Activated naive CD8-positive, alpha-beta T cell treated with anti-CD3 and anti-CD28 coated beads for 36 hours (primary cell): ENCODE results near the gene SMCO3. TPM values are rescaled to one million over a fixed set of nuclear protein-coding genes. Genes with fewer than 3 reads are reported as not detected.
"Not testable (repeated sequence)": the region's sequence is repeated elsewhere in the genome, so short reads cannot be mapped to it uniquely, and the experiment has no call there.

Experiments used
- DNase-seq: peaks from one replicate; pipeline ENCODE4 v3.0.0; 2021
- H3K27ac Mint-ChIP-seq: one replicate; pipeline ENCODE4 v1.8.0; 2022; ENCODE audit warnings: mild to moderate bottlenecking, moderate library complexity, mixed read lengths
- H3K27me3 Mint-ChIP-seq: one replicate; pipeline ENCODE4 v1.8.0; 2022; ENCODE audit warnings: mild to moderate bottlenecking, mixed read lengths
- H3K36me3 Mint-ChIP-seq: one replicate; pipeline ENCODE4 v1.8.0; 2021; ENCODE audit warnings: mild to moderate bottlenecking, mixed read lengths
- H3K4me1 Mint-ChIP-seq: one replicate; pipeline ENCODE4 v1.8.0; 2021; ENCODE audit warnings: mixed read lengths
- H3K4me3 Mint-ChIP-seq: one replicate; pipeline ENCODE4 v1.8.0; 2022; ENCODE audit warnings: mild to moderate bottlenecking, moderate library complexity, mixed read lengths
- H3K9me3 Mint-ChIP-seq: one replicate; pipeline ENCODE4 v1.8.0; 2022; ENCODE audit warnings: mixed read lengths
- total RNA-seq, 2 experiments: library from RNA; stranded (reverse); gene quantifications; one replicate each; pipeline ENCODE4 v1.2.3, GENCODE V29; 2021

Gene SMCO3
- total RNA-seq, 2 experiments from 2014 or later, result not detected

DNA sequence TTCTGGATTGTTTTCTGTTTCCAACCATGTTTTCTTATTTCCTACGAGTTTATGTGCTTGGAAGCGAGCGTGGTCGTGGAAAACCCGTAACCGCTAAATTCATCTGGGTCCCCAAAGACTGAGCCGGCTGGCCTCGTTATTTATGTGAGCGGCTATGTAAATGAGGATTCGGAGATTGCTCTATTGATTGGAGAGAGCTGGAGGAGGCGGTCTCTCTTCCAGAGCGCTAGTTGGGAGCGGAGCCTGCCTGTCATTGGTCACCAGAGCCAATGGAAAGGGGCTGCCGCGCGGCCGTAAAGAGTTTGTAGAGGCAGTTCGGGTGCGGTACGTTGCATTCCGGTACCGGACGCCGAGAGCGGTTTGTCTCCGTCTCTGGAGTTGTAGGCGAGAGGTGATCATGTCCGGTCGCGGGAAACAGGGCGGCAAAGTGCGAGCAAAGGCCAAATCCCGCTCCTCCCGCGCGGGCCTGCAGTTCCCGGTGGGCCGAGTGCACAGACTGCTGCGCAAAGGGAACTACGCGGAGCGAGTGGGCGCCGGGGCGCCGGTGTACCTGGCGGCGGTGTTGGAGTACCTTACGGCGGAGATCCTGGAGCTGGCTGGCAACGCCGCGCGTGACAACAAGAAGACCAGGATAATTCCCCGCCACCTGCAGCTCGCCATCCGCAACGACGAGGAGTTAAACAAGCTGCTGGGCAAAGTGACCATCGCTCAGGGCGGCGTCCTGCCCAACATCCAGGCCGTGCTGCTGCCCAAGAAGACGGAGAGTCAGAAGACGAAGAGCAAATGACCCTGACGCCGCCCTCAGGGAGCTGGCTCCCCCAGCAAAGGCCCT, 39.7 kb downstream of the SMCO3 start:
- peak overlapping the region; percentile 97 for H3K27ac Mint-ChIP-seq

DNA sequence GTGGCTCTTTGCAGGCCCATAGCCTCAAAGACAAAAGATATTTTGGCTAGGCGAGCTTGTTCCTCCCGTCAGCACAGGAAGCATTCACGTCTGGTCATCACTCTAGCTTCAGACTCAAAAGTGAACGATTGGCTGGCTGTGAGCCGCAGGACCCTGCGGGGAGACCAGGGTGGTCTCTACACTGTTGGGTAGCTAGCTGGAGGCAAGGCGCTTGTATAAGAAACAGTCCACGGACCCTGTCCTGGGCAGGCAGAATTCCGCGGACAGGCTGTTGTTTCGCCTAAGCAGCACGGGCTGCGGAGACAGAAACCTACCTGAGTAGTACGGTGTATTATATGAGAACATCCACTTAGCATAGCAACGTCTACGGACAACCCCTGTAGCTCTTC, 40.3 kb downstream of the SMCO3 start:
- peak overlapping the region; percentile 97 for H3K27ac Mint-ChIP-seq
- H3K4me1 Mint-ChIP-seq, result peaks cover 36% of the 10 kb centered on the region
- H3K27me3 Mint-ChIP-seq, result peaks cover 7% of the 10 kb centered on the region
- H3K36me3 Mint-ChIP-seq, result peaks cover 35% of the 10 kb centered on the region
- peak overlapping the region; percentile 99 for H3K4me3 Mint-ChIP-seq
- H3K9me3 Mint-ChIP-seq, result no peaks in the 10 kb centered on the region
- DNase-seq, result no peak

More for the DNA sequence above, 39.7 kb downstream of the SMCO3 start:
- Mint-ChIP-seq H3K27me3 (peaks cover 7% of the 10 kb centered on the region), H3K4me3 (peak overlapping the region; percentile 99), H3K4me1 (peaks cover 33% of the 10 kb centered on the region), H3K36me3 (peaks cover 29% of the 10 kb centered on the region), H3K9me3 (no peaks in the 10 kb centered on the region)
- peak; percentile 90 for DNase-seq

DNA sequence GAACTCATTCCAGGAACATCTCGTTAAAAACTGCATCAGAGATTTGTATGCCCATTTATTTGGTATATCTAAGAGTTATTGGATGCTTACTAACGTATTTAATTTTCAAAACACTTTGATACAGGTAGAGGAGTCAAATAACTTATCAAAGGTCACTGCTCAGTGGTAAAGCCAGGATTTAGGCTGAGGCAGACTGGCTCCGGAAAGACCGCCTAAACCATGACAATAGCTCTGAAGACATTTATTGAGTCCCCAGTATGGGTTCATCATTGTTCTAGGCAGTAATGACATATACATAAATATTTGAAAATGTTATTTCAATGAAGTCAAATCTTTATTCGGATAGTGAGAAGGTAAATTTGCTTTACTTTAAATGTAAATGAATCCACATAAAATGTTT, 41.0 kb downstream of the SMCO3 start:
- Mint-ChIP-seq H3K36me3 (peaks cover 41% of the 10 kb centered on the region), H3K27me3 (peaks cover 7% of the 10 kb centered on the region), H3K4me1 (peaks cover 39% of the 10 kb centered on the region), H3K4me3 (peak overlapping the region; percentile 10), H3K9me3 (no peaks in the 10 kb centered on the region), H3K27ac (no peak overlapping the region)
- no peak for DNase-seq

DNA sequence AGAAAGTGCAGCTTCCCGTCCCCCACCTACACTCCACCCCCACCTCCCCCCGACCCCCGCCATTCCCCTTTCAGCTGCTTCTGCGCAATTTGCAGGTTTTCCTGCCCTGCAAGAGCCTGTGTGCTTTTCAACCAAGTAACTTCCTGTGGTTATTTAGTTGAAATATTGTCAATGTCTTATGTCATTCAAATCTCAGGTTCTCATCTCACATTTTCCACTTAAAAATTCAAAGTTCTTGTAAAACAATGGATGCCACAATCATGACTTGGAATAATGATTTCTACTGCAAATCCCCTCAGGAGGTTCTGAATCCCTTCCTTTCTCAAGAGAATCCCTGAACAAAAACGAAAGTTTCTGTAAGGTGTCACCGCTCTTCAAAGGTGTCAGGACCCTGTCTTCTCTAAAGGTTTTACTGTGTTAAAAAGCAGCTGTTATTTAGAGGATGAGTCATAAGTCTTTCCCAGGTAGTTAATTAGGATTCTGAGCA, 42.3 kb downstream of the SMCO3 start:
- H3K9me3 Mint-ChIP-seq, result peaks cover 4% of the 10 kb centered on the region
- DNase-seq, result peak; percentile 20
- peaks cover 7% of the 10 kb centered on the region for H3K27me3 Mint-ChIP-seq
- peaks cover 48% of the 10 kb centered on the region for H3K4me1 Mint-ChIP-seq
- H3K27ac Mint-ChIP-seq, result peak overlapping the region; percentile 97
- peak overlapping the region; percentile 91 for H3K4me3 Mint-ChIP-seq
- H3K36me3 Mint-ChIP-seq, result peaks cover 53% of the 10 kb centered on the region

DNA sequence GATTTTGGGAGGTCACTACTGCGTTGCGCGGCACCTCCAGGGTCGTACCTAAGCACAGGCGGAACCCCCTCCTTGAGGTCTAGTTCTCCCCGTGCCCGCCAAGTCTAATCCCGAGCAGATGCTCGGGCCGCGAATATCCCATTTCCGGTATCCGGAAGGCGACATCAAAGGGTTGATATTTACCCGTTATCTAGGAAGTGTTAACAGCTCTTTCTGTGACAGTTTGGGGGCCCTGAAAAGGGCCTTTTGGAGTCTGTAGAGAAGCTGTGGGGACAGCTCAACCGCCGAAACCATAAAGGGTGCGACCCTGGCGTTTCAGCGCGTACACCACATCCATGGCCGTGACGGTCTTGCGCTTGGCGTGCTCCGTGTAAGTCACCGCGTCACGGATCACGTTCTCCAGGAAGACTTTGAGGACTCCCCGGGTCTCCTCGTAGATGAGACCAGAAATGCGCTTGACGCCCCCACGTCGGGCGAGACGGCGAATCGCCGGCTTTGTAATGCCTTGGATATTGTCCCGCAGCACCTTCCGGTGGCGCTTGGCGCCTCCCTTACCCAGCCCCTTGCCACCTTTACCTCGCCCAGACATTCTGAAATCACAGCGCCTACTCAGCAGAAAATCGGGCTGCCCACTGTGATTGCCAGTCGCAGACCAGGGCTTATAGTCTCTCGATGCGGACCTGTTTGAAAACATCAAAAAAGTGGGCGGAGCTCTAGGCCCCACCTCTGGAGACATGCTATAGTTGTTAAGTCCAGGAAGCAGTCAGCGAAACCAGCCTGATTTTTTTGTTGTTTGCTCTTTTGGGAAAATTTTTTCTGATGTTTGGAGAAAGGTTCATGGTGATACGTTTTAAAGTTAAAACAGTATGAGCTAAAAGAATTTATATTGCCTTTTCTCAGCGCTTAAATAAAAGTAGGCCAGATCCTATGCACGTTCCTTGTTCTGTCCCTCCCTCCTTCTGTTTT, 43.2 kb downstream of the SMCO3 start:
- H3K9me3 Mint-ChIP-seq, result peaks cover 11% of the 10 kb centered on the region
- peak overlapping the region; percentile 91 for H3K4me3 Mint-ChIP-seq
- H3K4me1 Mint-ChIP-seq, result peaks cover 43% of the 10 kb centered on the region
- H3K27me3 Mint-ChIP-seq, result peaks cover 7% of the 10 kb centered on the region
- peak overlapping the region; percentile 97 for H3K27ac Mint-ChIP-seq
- H3K36me3 Mint-ChIP-seq, result peaks cover 56% of the 10 kb centered on the region
- peak; percentile 89 for DNase-seq

DNA sequence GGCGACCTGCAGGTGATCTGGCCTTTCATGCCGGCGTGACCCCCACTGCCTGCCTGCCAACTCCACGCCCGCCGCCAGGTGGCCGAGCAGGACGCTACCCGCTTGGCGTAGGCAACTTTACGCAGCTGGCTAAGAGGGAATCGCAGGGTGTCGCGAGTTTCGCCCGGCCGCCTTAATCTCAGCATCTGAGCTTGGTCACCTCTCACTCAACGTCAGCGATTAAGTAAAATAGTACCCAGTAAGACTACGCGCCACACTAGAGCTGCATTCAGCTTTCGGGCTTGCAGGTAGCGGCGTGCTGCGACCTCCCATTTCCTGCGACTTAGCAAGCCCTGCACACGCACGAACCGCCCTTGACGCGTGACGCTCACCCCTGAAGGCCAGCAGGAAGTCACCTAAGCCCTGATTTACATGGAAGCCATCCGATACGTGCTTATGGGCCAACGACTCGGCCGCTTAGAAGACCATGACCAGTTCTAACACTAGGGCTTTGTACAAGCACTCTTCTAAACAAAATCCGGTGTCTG, 44.0 kb downstream of the SMCO3 start:
- Mint-ChIP-seq H3K27ac (peak overlapping the region; percentile 97), H3K4me1 (peaks cover 36% of the 10 kb centered on the region), H3K9me3 (peaks cover 13% of the 10 kb centered on the region), H3K36me3 (peaks cover 62% of the 10 kb centered on the region), H3K4me3 (peak overlapping the region; percentile 91), H3K27me3 (peaks cover 7% of the 10 kb centered on the region)
- DNase-seq, result peak; percentile 91

DNA sequence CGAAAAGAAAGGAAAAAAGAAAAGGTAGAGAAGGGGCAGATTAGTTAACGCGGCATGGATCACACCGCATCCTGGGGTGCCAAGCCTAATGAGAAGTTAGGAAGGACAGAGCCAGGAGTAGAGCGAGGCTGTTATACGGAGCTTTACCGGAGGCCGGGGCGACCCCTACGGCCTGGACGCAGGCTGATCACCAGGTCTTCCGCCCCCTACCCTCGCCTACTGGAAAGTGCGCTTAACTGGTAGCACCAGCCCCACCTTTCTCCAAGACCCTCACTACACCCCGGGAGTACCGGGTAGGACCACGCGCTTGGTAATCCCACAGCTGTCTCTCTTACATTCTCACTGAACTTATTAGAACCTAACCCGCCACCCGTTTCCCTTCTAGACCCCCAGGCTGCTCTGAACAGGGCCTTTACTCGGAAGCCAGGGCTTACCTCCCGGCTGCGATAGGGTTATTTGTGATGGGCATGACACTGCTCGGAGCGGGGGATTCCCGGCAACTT, 44.5 kb downstream of the SMCO3 start:
- H3K36me3 Mint-ChIP-seq, result peaks cover 61% of the 10 kb centered on the region
- peak overlapping the region; percentile 97 for H3K27ac Mint-ChIP-seq
- peaks cover 13% of the 10 kb centered on the region for H3K9me3 Mint-ChIP-seq
- H3K4me1 Mint-ChIP-seq, result peaks cover 36% of the 10 kb centered on the region
- peak overlapping the region; percentile 91 for H3K4me3 Mint-ChIP-seq
- peaks cover 7% of the 10 kb centered on the region for H3K27me3 Mint-ChIP-seq
- no peak for DNase-seq

DNA sequence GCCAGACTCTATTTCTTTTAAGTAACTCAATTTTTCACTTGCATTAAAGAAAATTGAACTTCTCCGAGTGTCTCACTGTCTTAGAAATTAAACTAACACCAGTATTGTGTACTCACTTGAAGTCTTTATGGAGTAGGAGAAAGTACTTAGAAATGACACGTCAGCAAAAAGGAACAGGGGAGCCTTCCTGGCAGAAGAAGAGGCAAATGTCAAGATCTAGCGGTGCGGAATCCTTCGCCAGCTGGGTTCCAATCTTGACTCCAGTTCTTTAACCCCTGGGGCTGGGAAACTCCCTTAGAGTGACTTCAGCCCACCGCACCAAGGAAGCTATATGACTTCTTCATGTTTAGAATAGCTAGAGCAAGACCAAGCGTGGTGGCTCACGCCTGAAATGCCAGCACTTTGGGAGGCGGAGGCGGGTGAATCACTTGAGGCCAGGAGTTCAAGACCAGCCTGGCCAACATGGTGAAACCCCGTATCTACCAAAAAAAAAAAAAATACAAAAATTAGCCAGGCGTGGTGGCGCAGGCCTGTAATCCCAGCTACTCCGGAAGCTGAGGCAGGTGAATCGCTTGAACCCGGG, 45.1 kb downstream of the SMCO3 start:
- peaks cover 7% of the 10 kb centered on the region for H3K27me3 Mint-ChIP-seq
- peak; percentile 46 for DNase-seq
- H3K9me3 Mint-ChIP-seq, result peaks cover 14% of the 10 kb centered on the region
- peaks cover 63% of the 10 kb centered on the region for H3K36me3 Mint-ChIP-seq
- peaks cover 37% of the 10 kb centered on the region for H3K4me1 Mint-ChIP-seq
- H3K27ac Mint-ChIP-seq, result peak overlapping the region; percentile 97
- peak overlapping the region; percentile 91 for H3K4me3 Mint-ChIP-seq

DNA sequence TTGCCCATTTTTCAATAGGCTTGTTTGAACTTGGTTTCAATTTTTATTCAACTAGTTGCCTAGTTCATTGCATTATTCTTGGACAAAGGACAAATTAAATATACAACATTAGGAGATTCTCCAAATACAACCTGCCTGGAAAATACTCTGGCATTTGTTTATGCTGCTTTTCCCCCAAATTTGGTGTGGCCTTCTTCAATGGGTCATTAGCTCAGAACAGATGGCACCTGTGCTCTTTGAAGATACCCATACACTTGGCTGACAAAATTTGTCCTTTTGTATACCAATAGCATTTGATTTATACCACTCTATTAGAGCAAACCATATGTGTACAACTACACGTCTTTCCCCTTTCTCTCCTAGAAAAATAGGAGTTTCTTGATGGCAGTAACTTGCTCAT, 46.4 kb downstream of the SMCO3 start:
- DNase-seq, result no peak
- Mint-ChIP-seq H3K27me3 (peaks cover 7% of the 10 kb centered on the region), H3K4me3 (peak overlapping the region; percentile 34), H3K4me1 (peaks cover 34% of the 10 kb centered on the region), H3K36me3 (peaks cover 67% of the 10 kb centered on the region), H3K27ac (peak overlapping the region; percentile 67), H3K9me3 (peaks cover 15% of the 10 kb centered on the region)

DNA sequence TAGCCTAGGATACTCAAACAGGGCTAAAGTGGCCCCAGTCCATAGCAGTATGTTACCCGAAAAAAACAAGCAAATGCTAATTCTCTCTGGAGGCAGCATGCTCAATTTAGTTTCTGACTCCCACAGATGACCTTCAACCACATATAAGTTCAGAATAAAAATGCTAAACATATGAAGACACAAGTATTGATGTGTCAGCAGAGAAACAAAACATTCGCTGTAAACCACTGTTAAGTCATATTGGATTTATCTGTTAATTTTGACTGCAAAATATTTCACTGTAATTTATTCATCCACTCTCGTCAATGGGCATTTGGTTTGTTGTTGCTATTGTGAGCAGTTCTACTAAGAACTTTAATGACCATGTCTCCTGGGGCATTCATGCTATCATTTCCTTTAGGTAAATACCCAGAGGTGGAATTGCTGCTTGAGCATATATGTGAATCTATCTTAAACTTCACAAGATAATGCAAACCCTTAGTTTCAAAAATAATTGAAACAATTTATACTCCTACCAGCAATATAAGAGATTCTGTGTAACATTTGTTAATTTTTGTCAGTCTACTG, 47.2 kb downstream of the SMCO3 start:
- H3K4me1 Mint-ChIP-seq, result peaks cover 34% of the 10 kb centered on the region
- DNase-seq, result no peak
- H3K27me3 Mint-ChIP-seq, result peaks cover 7% of the 10 kb centered on the region
- peak overlapping the region; percentile 25 for H3K4me3 Mint-ChIP-seq
- H3K36me3 Mint-ChIP-seq, result peaks cover 76% of the 10 kb centered on the region
- H3K27ac Mint-ChIP-seq, result peak overlapping the region; percentile 67
- peaks cover 19% of the 10 kb centered on the region for H3K9me3 Mint-ChIP-seq

DNA sequence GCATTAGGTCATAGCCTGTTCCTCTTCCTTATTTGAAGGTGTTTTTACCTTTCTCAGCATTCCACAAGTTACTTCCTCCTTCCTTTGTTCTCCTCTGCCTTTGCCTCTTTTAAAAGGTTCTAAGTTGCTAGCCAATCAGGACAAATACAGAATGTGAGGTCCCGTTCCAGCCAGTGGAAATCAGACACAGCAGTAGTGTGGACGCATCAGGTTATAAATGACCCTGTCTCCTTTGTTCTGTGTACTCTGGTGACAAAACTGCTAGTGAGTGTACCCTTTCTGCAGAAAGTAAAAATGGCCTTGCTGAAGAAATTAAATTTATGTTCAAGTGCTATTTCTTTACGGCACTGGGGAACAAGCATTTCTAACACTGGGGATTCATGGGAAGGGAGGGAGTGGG, 48.0 kb downstream of the SMCO3 start:
- DNase-seq, H3K4me3 Mint-ChIP-seq, H3K27me3 Mint-ChIP-seq, H3K27ac Mint-ChIP-seq: not testable (repeated sequence)
- Mint-ChIP-seq H3K4me1 (peaks cover 31% of the 10 kb centered on the region), H3K9me3 (peaks cover 25% of the 10 kb centered on the region), H3K36me3 (peaks cover 83% of the 10 kb centered on the region)

DNA sequence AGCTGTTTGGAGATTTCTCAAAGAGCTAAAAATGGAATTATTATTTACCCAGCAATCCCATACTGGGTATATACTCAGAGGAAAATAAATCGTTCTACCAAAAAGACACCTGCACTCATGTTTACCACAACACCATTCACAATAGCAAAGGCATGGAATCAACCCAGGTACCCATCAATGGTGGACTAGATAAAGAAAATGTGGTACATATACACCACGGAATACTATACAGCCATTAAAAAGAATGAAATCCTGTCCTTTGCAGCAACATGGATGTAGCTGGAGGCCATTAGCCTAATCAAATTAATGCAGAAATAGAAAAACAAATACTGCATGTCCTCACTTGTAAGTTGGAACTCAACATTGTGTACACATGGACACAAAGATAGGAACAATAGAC, 48.6 kb downstream of the SMCO3 start:
- no peak for DNase-seq
- peaks cover 28% of the 10 kb centered on the region for H3K4me1 Mint-ChIP-seq
- no peak overlapping the region for H3K4me3 Mint-ChIP-seq
- H3K27me3 Mint-ChIP-seq, result peaks cover 5% of the 10 kb centered on the region
- H3K36me3 Mint-ChIP-seq, result peaks cover 83% of the 10 kb centered on the region
- no peak overlapping the region for H3K27ac Mint-ChIP-seq
- peaks cover 28% of the 10 kb centered on the region for H3K9me3 Mint-ChIP-seq

DNA sequence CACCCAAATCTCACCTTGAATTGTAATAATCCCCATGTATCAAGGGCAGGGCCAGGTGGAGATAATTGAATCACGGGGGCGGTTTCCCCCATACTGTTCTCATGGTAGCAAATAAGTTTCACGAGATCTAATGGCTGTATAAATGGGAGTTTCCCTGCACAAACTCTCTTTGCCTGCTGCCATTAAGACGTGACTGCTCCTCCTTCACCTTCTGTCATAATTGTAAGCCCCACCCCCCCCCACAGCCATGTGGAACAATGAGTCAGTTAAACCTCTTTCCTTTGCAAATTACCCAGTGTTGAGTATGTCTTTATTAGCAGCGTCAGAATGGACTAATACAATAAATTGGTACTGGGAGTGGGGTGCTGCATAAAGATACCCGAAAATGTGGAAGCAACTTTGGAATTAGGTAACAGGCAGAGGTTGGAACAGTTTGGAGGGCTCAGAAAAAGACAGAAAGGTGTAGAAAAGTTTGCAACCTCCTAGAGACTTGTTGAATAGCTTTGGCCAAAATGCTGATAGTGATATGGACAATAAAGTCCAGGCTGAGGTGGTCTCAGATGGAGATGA, 54.2 kb downstream of the SMCO3 start:
- H3K27me3 Mint-ChIP-seq, DNase-seq, H3K27ac Mint-ChIP-seq, H3K4me3 Mint-ChIP-seq: not testable (repeated sequence)
- Mint-ChIP-seq H3K36me3 (peaks cover 61% of the 10 kb centered on the region), H3K4me1 (peaks cover 15% of the 10 kb centered on the region), H3K9me3 (peaks cover 28% of the 10 kb centered on the region)
